M059J (cell line): ENCODE data around the gene LONP2. TPM values are rescaled to one million over a fixed set of nuclear protein-coding genes. Genes with fewer than 3 reads are reported as not detected.
"Not testable (repeated sequence)": the region's sequence is repeated elsewhere in the genome, so short reads cannot be mapped to it uniquely, and the experiment has no call there.

Experiments
- DNase-seq: peaks from one replicate; pipeline ENCODE4 v3.0.0-alpha.2; 2012; ENCODE audit warnings: low read depth
- total RNA-seq: library from RNA; depleted of rRNA; stranded (reverse); fragments of >200 nt; shearing (Covaris generic); gene quantifications from 2 replicates; pipeline ENCODE4 v1.2.3, GENCODE V29; 2014; rRNA removed

LONP2 gene
- total RNA-seq, 1 experiment from 2014 or later: 58.2 TPM

GRCh38 chr16:48386559-48387312 lies 142.6 kb downstream of the LONP2 start:
- no peak for DNase-seq

GRCh38 chr16:48392407-48392806 lies 148.3 kb downstream of the LONP2 start:
- no peak for DNase-seq

GRCh38 chr16:48393485-48394354 lies 149.6 kb downstream of the LONP2 start:
- no peak for DNase-seq

GRCh38 chr16:48394355-48394703 lies 150.2 kb downstream of the LONP2 start:
- DNase-seq: no peak

GRCh38 chr16:48395375-48395774 lies 151.3 kb downstream of the LONP2 start:
- no peak for DNase-seq

- not testable (repeated sequence) for DNase-seq
Observed at GRCh38 chr16:48402547-48402946, 158.4 kb downstream of the LONP2 start.

- DNase-seq: no peak
Observed at GRCh38 chr16:48405153-48405552, 161.1 kb downstream of the LONP2 start.

GRCh38 chr16:48405907-48406306 lies 161.8 kb downstream of the LONP2 start:
- no peak for DNase-seq

Other genes with a start within 250 kb of the LONP2 start
- gene ABCC12, start 88.3 kb upstream of the LONP2 start, total RNA-seq: 0.02 TPM in 1 of 2 replicates, not detected in the other
- gene ABCC11, start 3.2 kb downstream of the LONP2 start, total RNA-seq: not detected in 2 replicates
- 27.0 and 28.8 TPM in 2 replicates for gene SIAH1, start 141.1 kb downstream of the LONP2 start, total RNA-seq